Measurements from ENCODE around the gene ATP23.

The ATP23 gene

GRCh38 chr12:57993834-57994233 is 52.5 kb downstream of the ATP23 start:
- no peak overlapping the region for H2AFZ ChIP-seq (ENCODE audit: low read length)
- peaks cover 9% of the 10 kb centered on the region; the same call in 1 of the 2 replicates for H3K9me3 ChIP-seq (ENCODE audit: insufficient read depth, low read depth, low read length)
- TF ChIP-seq EZH2phosphoT487 (IDR thresholded peaks at IDR 0.05; ENCODE audit: borderline replicate concordance) = no peak
- TF ChIP-seq CTCF (conservative IDR thresholded peaks at IDR 0.05; ENCODE audit: low read length) = no peak

GRCh38 chr12:57996520-57996919 is 55.2 kb downstream of the ATP23 start:
- Histone ChIP-seq H3K9me2 (replicated peaks; ENCODE audit: low read depth, low read length) (no peaks in the 10 kb centered on the region), H3K4me2 (ENCODE audit: low read depth, low read length, poor library complexity, severe bottlenecking) (no peak overlapping the region), H4K20me1 (ENCODE audit: insufficient read depth, low read length, poor library complexity, severe bottlenecking) (no peaks in the 10 kb centered on the region), H2AFZ (ENCODE audit: low read length) (no peak overlapping the region), H3K36me3 (ENCODE audit: insufficient read depth, low read length) (no peaks in the 10 kb centered on the region), H3K79me2 (ENCODE audit: insufficient read depth, low read length) (no peaks in the 10 kb centered on the region), H3K4me3 (ENCODE audit: low read length, poor library complexity, severe bottlenecking) (no peak overlapping the region), H3F3A (ENCODE audit: low read depth) (no peaks in the 10 kb centered on the region), H3K27me3 (ENCODE audit: insufficient read depth, low read length, poor library complexity, severe bottlenecking) (no peaks in the 10 kb centered on the region), H3K9me3 (ENCODE audit: insufficient read depth, low read depth, low read length) (peaks cover 9% of the 10 kb centered on the region; the same call in 1 of the 2 replicates), H3K4me1 (ENCODE audit: insufficient read depth, low read length, poor library complexity, severe bottlenecking) (no peaks in the 10 kb centered on the region), H3K9ac (ENCODE audit: low read depth, low read length, poor library complexity, severe bottlenecking) (no peak overlapping the region)
- no peak for TF ChIP-seq EZH2phosphoT487 (IDR thresholded peaks at IDR 0.05; ENCODE audit: borderline replicate concordance)
- no peak for TF ChIP-seq CTCF (conservative IDR thresholded peaks at IDR 0.05; ENCODE audit: low read length)

More at GRCh38 chr12:57993834-57994233, 52.5 kb downstream of the ATP23 start:
- no peaks in the 10 kb centered on the region for H3K4me1 ChIP-seq (ENCODE audit: insufficient read depth, low read length, poor library complexity, severe bottlenecking)
- no peak overlapping the region for H3K4me2 ChIP-seq (ENCODE audit: low read depth, low read length, poor library complexity, severe bottlenecking)
- no peaks in the 10 kb centered on the region for H3K9me2 ChIP-seq (replicated peaks; ENCODE audit: low read depth, low read length)
- no peak overlapping the region for H3K9ac ChIP-seq (ENCODE audit: low read depth, low read length, poor library complexity, severe bottlenecking)
- no peaks in the 10 kb centered on the region for H4K20me1 ChIP-seq (ENCODE audit: insufficient read depth, low read length, poor library complexity, severe bottlenecking)
- H3K4me3 ChIP-seq (ENCODE audit: low read length, poor library complexity, severe bottlenecking) = no peak overlapping the region
- H3F3A ChIP-seq (ENCODE audit: low read depth) = no peaks in the 10 kb centered on the region
- H3K36me3 ChIP-seq (ENCODE audit: insufficient read depth, low read length) = no peaks in the 10 kb centered on the region
- no peaks in the 10 kb centered on the region for H3K79me2 ChIP-seq (ENCODE audit: insufficient read depth, low read length)
- no peaks in the 10 kb centered on the region for H3K27me3 ChIP-seq (ENCODE audit: insufficient read depth, low read length, poor library complexity, severe bottlenecking)

GRCh38 chr12:57998251-57998650 is 56.9 kb downstream of the ATP23 start:
- Histone ChIP-seq H3K4me2 (ENCODE audit: low read depth, low read length, poor library complexity, severe bottlenecking) (no peak overlapping the region), H3K36me3 (ENCODE audit: insufficient read depth, low read length) (no peaks in the 10 kb centered on the region), H3K4me3 (ENCODE audit: low read length, poor library complexity, severe bottlenecking) (no peak overlapping the region), H3K4me1 (ENCODE audit: insufficient read depth, low read length, poor library complexity, severe bottlenecking) (no peaks in the 10 kb centered on the region), H2AFZ (ENCODE audit: low read length) (no peak overlapping the region), H3K9ac (ENCODE audit: low read depth, low read length, poor library complexity, severe bottlenecking) (no peak overlapping the region), H4K20me1 (ENCODE audit: insufficient read depth, low read length, poor library complexity, severe bottlenecking) (no peaks in the 10 kb centered on the region), H3K9me2 (replicated peaks; ENCODE audit: low read depth, low read length) (no peaks in the 10 kb centered on the region), H3F3A (ENCODE audit: low read depth) (no peaks in the 10 kb centered on the region), H3K79me2 (ENCODE audit: insufficient read depth, low read length) (no peaks in the 10 kb centered on the region), H3K27me3 (ENCODE audit: insufficient read depth, low read length, poor library complexity, severe bottlenecking) (no peaks in the 10 kb centered on the region), H3K9me3 (ENCODE audit: insufficient read depth, low read depth, low read length) (peaks cover 9% of the 10 kb centered on the region; the same call in 1 of the 2 replicates)
- TF ChIP-seq CTCF (conservative IDR thresholded peaks at IDR 0.05; ENCODE audit: low read length) (no peak), EZH2phosphoT487 (IDR thresholded peaks at IDR 0.05; ENCODE audit: borderline replicate concordance) (no peak)
